ENCODE data around the gene FYCO1. TPM values are rescaled to one million over a fixed set of nuclear protein-coding genes. Genes with fewer than 3 reads are reported as not detected.

Gene FYCO1
- total RNA-seq, 1 donor from 2014 or later = 121 TPM

DNA sequence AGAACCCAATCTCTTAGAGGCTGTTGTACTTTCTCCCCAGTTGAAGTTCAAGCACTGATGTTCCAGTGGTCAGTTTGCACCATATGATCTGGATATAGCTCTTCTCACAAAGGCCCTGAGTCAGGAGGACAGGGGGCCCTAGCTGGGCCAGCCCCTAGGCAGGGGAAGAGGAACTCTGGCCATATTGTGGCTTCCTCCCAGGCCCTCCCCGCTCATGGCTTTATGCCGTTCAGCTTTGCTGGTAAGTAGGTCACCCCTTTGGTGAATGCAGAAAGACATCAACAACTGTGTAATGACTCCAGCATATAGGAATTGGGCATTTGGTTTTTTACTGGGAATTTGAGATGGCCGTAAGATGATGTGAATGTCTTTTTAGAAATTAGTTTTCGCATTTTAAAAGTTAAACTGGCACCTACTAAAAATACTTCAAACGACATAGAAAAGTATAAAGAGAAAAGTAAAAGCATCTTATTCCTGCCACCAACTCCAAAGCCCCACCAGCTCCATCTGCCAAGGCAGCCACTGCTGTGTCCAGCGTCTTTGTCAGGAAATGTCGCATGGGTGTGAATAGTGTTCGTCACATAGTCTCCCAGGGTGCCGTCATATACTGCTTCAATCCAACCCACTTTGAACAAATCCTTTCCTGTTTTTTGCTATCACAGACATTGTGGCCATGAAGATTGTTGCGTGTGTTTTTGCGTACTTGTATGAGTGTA, 84.0 kb downstream of the FYCO1 start:
- Histone ChIP-seq H3K27me3 (ENCODE audit: low read depth) (no peaks in the 10 kb centered on the region), H3K9me3 (replicated peaks) (no peaks in the 10 kb centered on the region), H3K4me1 (peaks cover 8% of the 10 kb centered on the region), H3K36me3 (peaks cover 11% of the 10 kb centered on the region), H3K4me3 (no peak overlapping the region), H3K27ac (replicated peaks) (no peak overlapping the region)
- TF ChIP-seq, protein P1, sequence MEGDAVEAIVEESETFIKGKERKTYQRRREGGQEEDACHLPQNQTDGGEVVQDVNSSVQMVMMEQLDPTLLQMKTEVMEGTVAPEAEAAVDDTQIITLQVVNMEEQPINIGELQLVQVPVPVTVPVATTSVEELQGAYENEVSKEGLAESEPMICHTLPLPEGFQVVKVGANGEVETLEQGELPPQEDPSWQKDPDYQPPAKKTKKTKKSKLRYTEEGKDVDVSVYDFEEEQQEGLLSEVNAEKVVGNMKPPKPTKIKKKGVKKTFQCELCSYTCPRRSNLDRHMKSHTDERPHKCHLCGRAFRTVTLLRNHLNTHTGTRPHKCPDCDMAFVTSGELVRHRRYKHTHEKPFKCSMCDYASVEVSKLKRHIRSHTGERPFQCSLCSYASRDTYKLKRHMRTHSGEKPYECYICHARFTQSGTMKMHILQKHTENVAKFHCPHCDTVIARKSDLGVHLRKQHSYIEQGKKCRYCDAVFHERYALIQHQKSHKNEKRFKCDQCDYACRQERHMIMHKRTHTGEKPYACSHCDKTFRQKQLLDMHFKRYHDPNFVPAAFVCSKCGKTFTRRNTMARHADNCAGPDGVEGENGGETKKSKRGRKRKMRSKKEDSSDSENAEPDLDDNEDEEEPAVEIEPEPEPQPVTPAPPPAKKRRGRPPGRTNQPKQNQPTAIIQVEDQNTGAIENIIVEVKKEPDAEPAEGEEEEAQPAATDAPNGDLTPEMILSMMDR (IDR thresholded peaks at IDR 0.05; ENCODE audit: borderline replicate concordance) = no peak
- no peak for DNase-seq
- intact Hi-C loops (cut with micrococcal nuclease) = no loop called here

GRCh38 chr3:45910892-45911291, 84.7 kb downstream of the FYCO1 start:
- H3K36me3 ChIP-seq = peaks cover 11% of the 10 kb centered on the region
- no peak overlapping the region for H3K4me3 ChIP-seq
- intact Hi-C loops (cut with micrococcal nuclease) = no loop called here
- no peaks in the 10 kb centered on the region for H3K9me3 ChIP-seq (replicated peaks)
- TF ChIP-seq, protein P1 (IDR thresholded peaks at IDR 0.05; ENCODE audit: borderline replicate concordance) = no peak
- no peak overlapping the region for H3K27ac ChIP-seq (replicated peaks)
- DNase-seq = no peak
- H3K27me3 ChIP-seq (ENCODE audit: low read depth) = no peaks in the 10 kb centered on the region
- peaks cover 2% of the 10 kb centered on the region for H3K4me1 ChIP-seq

DNA sequence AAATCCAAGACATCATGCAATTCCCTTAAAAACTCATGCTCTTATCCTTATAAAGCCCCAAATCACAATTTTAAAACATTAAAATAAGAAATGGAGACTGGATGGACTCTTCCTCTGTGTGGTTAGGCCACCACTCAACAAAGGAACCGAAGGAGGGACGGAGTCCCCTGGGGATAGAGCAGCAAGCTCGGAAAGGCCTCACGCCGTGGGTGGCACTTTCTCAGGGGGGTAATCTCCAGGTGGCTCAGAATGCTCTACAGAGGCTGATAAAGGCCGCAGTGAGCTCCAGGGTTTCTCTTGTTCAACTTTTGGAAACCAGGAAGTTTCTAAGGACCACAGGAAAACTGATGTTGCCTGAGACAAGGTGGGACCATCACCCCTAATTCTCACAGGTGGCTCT, 86.1 kb downstream of the FYCO1 start:
- Histone ChIP-seq H3K36me3 (peaks cover 15% of the 10 kb centered on the region), H3K27me3 (ENCODE audit: low read depth) (no peaks in the 10 kb centered on the region), H3K4me1 (no peaks in the 10 kb centered on the region), H3K4me3 (no peak overlapping the region), H3K27ac (replicated peaks) (no peak overlapping the region), H3K9me3 (replicated peaks) (no peaks in the 10 kb centered on the region)
- TF ChIP-seq, protein P1 (IDR thresholded peaks at IDR 0.05; ENCODE audit: borderline replicate concordance) = no peak
- intact Hi-C loops (cut with micrococcal nuclease) = loop anchor here (10.0 kb wide), 1 partner anchor 145 kb away; no protein-coding TSS in a partner anchor
- DNase-seq = no peak

GRCh38 chr3:45908761-45909160, 86.9 kb downstream of the FYCO1 start:
- Histone ChIP-seq H3K36me3 (peaks cover 17% of the 10 kb centered on the region), H3K4me3 (no peak overlapping the region), H3K9me3 (replicated peaks) (no peaks in the 10 kb centered on the region), H3K4me1 (no peaks in the 10 kb centered on the region), H3K27me3 (ENCODE audit: low read depth) (no peaks in the 10 kb centered on the region), H3K27ac (replicated peaks) (no peak overlapping the region)
- intact Hi-C loops (cut with micrococcal nuclease) = loop anchor here (10.0 kb wide), 1 partner anchor 144 kb away; no protein-coding TSS in a partner anchor
- TF ChIP-seq, protein P1 (IDR thresholded peaks at IDR 0.05; ENCODE audit: borderline replicate concordance) = no peak
- no peak for DNase-seq

- H3K27me3 ChIP-seq (ENCODE audit: low read depth) = no peaks in the 10 kb centered on the region
- intact Hi-C loops (cut with micrococcal nuclease) = loop anchor here (10.0 kb wide), 1 partner anchor 143 kb away; no protein-coding TSS in a partner anchor
- H3K36me3 ChIP-seq = peaks cover 17% of the 10 kb centered on the region
- no peak overlapping the region for H3K4me3 ChIP-seq
- TF ChIP-seq, protein P1 (IDR thresholded peaks at IDR 0.05; ENCODE audit: borderline replicate concordance) = no peak
- H3K9me3 ChIP-seq (replicated peaks) = no peaks in the 10 kb centered on the region
- no peak overlapping the region for H3K27ac ChIP-seq (replicated peaks)
- H3K4me1 ChIP-seq = no peaks in the 10 kb centered on the region
- DNase-seq = no peak
Measured at GRCh38 chr3:45907769-45908705, 87.6 kb downstream of the FYCO1 start.

All from left ventricle myocardium inferior (tissue), 1 donor.